H1 (cell line): Measurements from ENCODE around the gene BMP2. TPM values are rescaled to one million over a fixed set of nuclear protein-coding genes. Genes with fewer than 3 reads are reported as not detected.

Source experiments
- BACH1 ChIP-seq: IDR thresholded peaks from 2 replicates; pipeline ENCODE4 v1.6.1; 2012; ENCODE audit warnings: low read length, improper control_type of control experiment
- BRCA1 ChIP-seq: IDR thresholded peaks from 2 replicates; pipeline ENCODE4 v1.6.1; 2012; ENCODE audit warnings: low read depth, low read length, improper control_type of control experiment
- CHD7 ChIP-seq: fragments of 300-600 bp; sonication (generic); IDR thresholded peaks from 2 replicates; pipeline ENCODE4 v1.7.1; 2012; ENCODE audit warnings: low read length, moderate library complexity, mild to moderate bottlenecking, inconsistent platforms; ENCODE audit not compliant: insufficient replicate concordance
- E2F6 ChIP-seq: IDR thresholded peaks from 2 replicates; pipeline ENCODE4 v1.6.1; 2012; ENCODE audit warnings: inconsistent platforms
- GABPA ChIP-seq: IDR thresholded peaks from 2 replicates; pipeline ENCODE4 v1.6.1; 2011; ENCODE audit warnings: mild to moderate bottlenecking, low read length, moderate library complexity, borderline replicate concordance; ENCODE audit not compliant: insufficient read depth
- POLR2A ChIP-seq, 2 experiments: IDR thresholded peaks; 1 replicate in 1 of 2; 2 replicates in 1 of 2; pipeline ENCODE4 v1.6.1; 2011; ENCODE audit warnings: low read depth in 2 of 2, low read length in 2 of 2, mild to moderate bottlenecking in 2 of 2; ENCODE audit errors: control extremely low read depth in 1 of 2
- RNF2 ChIP-seq: fragments of 200-900, 300-1000 bp; sonication (generic); IDR thresholded peaks from 2 replicates; pipeline ENCODE4 v1.7.1; 2016; ENCODE audit warnings: borderline replicate concordance, low read depth, mild to moderate bottlenecking, antibody characterized with exemption, low read length; ENCODE audit not compliant: poor library complexity, severe bottlenecking; ENCODE audit errors: missing control alignments
- TCF12 ChIP-seq: IDR thresholded peaks from 2 replicates; pipeline ENCODE4 v1.6.1; 2011; ENCODE audit warnings: low read depth, mild to moderate bottlenecking, low read length
- TEAD4 ChIP-seq: IDR thresholded peaks from 2 replicates; pipeline ENCODE4 v1.6.1; 2012; ENCODE audit warnings: low read depth, low read length, inconsistent platforms, mixed read lengths
- polyA plus RNA-seq, 7 experiments: library from polyadenylated mRNA; depleted of rRNA in 3 of 7; stranded (reverse) in 5 of 7; unstranded in 2 of 7; fragments of >200 nt in 5 of 7; fragments of 200-250 nt in 2 of 7; gene quantifications; 1 replicate in 5 of 7; 2 replicates in 1 of 7; 4 replicates in 1 of 7; pipeline versions ENCODE4 v1.2.1 to v1.2.3, GENCODE V29; 2011 to 2013; ENCODE audit warnings: missing spikeins in 2 of 7, mixed read lengths in 2 of 7
- total RNA-seq: library from RNA; stranded (reverse); fragmentation: NEBNext Ultra II Directional; extraction: Animal tissue kit (Norgen Biotek cat#: 25700); gene quantifications from 2 replicates; pipeline ENCODE4 v1.2.1, GENCODE V29; 2021

The BMP2 gene
- total and polyA plus RNA-seq, 2 of the 8 experiments (the other 6 are each of a cell fraction or from before 2014, with no cell fraction given) = 1.8 to 3.6 TPM

GRCh38 chr20:6733965-6734364 lies 33.5 kb upstream of the BMP2 start (continued):
- TF ChIP-seq CHD7 (no peak), GABPA (no peak), TCF12 (no peak), RNF2 (no peak), TEAD4 (no peak), POLR2A (IDR thresholded peaks at IDR 0.05; ENCODE audit: control extremely low read depth in 1 of 2, low read depth in 2 of 2, low read length in 2 of 2) (no peak), E2F6 (no peak), BACH1 (no peak), BRCA1 (no peak)
